Central memory CD4-positive, alpha-beta T cell (primary cell): ENCODE measurements around the gene JMJD1C.

Experiments used
- DNase-seq: peaks from one replicate; pipeline ENCODE4 v3.0.0; 2022

The JMJD1C gene

GRCh38 chr10:63283093-63283492, 182.7 kb downstream of the JMJD1C start:
- no peak for DNase-seq

GRCh38 chr10:63281967-63282366, 183.8 kb downstream of the JMJD1C start:
- no peak for DNase-seq

- DNase-seq, result no peak
Observed at GRCh38 chr10:63280386-63280785, 185.4 kb downstream of the JMJD1C start.

GRCh38 chr10:63275094-63275493, 190.7 kb downstream of the JMJD1C start:
- DNase-seq, result no peak

DNA sequence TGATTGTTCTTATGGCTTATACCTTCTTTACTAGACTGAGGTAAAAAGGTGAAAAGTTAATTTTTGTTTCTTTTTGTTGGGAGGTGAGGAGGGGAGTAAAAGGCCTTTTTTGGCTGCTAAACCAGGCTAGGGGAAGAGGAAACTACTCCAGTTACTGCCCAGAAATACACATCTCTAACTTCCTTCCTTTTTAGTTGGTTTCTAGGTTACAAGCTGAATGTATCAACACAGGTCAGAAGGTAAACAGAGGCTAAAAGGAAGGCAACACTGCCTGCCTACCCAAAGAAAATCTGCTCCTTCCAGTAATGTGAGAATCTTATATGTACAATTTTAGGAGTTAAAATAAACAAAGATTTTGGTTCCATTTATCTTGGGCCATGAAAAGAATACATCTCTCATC, 192.2 kb downstream of the JMJD1C start:
- DNase-seq, result peak; percentile 71

DNA sequence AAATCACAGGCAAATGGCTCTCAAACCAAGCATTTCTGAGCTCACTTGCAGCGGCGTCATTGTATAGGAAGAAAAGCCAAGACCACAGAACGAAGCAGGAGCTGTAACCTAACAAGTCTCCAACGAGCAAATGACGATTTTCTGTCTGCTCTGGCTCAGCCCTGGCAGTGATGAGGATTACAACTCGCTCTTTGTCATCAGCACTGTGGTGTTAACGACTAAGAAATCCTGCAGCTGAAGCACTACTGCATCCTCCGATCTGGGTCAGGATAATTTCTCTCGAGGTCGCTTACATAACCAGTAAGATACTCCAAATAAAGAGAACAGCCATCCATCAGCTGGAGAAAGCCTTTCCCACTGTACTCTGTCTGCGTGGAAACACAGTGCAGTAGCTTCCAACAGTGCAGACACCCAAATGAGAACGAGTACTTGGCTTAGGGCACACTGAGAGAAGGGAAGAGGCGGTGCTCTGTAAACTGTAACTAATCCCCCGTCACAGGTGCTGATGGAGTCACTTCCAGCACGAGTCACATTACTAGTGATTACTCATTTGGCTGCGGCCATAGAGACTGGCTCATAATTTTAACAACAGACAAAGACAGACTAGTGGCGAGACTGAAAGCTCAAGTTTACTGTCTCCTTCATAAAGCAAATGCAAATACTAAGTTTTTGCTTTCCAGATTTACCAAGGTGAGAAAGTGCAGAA, 196.8 kb downstream of the JMJD1C start:
- peak; percentile 92 for DNase-seq

DNA sequence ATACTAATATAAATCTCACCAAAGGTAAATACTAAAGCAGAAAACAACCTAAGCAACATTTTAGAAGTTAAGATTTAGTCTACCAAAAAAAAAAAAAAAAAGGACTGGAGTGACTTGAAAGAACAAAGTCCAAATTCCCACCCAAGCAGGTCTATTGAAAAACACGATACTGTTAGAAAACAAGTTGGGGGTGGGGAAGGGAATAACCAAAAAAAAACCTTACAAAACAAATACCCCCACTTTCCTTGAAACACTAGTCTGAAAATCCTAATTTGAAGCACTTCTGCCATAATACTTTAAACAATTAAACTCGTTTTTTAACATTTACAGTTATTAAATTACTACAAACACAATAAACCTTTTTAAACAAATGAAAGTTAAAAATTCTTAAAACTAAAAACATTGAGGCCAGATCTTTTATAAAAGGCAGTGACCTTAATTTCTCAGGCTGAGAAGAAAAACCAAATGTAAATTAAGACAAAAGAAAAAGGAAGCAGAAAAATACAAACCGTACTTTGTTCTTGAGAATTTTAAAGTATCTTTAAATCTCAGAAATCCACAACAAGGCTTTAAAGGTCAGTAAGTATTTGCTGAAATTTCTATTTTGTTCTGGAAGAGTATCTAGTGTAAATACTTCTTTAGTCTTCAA, 197.5 kb downstream of the JMJD1C start:
- no peak for DNase-seq

DNA sequence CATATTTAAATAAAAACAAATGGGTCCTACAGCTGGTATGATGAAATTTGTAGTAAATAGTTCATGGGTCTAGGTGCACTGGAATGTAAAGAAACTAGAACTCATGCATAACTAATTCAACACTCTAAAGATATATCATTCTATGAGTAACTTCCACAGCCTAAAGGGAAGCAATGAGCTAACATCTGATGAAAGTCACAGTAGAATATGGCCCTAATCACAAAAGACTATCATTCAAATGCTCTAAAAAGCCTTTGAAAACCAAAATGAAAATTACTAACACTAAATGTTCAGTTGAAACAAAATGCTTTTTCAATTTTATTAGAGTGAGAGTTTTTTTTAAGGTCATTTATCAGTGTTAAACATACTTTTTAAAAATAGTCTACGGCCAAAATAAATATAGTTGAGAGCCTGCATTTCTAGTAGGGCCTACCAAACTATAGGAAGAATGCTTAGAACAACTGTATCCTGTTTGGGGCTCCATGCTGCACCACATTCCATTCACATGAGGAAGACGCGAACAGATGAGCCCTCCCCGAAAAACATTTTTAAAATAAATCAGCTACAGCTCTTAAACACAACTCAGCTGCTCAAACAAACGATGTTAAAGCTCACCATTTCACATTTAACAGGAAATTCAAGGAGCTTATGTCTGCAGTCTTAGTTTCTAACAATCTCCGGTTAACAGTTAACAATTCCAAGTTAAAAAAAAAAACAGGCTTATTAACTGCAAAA, 198.2 kb downstream of the JMJD1C start:
- peak; percentile 23 for DNase-seq

GRCh38 chr10:63266391-63267316, 199.1 kb downstream of the JMJD1C start:
- peak; percentile 21 for DNase-seq

DNA sequence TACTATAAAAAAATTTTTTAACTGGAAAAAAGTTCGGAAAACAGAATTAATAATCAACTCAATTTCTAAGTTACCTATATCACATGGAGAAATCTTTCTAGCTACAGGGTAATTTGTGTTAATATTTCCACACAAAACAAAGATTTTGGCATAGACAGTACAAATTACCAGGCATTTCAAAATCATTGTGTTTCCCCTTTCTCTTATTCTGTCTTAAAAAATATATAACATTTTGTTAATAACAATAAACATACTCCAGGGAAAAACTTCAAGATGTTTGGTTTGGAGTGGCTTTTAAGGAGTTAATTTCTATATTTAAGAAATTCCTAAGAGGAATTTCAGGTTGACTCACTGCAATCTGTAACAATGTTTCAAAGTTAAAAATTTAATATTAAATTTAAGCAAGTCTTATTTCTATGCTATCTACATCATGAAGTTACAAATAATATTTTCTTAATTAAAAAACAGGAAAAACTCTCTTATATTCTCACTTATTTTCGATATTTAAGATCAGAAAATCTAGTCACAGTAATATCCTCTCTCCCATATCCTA, 200.0 kb downstream of the JMJD1C start:
- DNase-seq, result no peak

DNA sequence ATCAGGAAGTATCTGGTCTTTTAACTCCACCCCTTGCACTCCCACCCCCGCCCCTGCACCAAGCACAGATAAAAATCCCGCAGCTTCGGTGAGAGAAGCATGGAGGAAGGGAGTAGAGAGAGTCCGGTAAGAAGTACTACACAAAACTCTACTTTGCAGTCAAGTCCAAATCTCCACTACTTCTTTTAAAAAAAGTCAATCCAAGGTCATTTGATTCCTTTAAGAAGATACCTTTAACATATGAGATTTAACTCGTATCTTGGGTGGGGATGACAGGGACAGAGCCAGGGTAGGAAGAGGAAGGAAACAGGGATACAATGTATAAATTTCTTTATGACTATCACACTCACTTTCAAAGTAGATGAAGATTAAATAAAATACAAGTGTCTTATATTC, 200.6 kb downstream of the JMJD1C start:
- peak; percentile 33 for DNase-seq

- no peak for DNase-seq
Observed at GRCh38 chr10:63264617-63265221, 201.1 kb downstream of the JMJD1C start.

GRCh38 chr10:63262430-63263073, 203.2 kb downstream of the JMJD1C start:
- DNase-seq, result no peak

DNA sequence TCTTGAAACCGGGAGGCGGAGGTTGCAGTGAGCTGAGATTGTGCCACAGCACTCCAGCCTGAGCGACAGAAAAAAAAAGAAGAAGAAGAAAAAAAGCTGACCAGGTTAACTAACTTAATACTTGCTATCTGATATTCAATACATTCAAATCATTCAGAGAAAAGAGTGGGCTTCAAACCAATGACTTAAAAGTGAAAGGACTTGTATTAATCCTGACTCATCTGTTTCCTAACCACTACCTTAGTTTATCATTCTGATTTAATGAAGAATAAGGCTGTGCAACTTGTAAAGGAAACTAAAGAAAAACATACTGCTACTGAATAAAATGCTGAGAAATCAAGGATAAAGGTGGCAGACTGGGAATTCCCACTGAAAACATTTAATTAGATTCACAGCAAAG, 204.3 kb downstream of the JMJD1C start:
- DNase-seq, result no peak

DNA sequence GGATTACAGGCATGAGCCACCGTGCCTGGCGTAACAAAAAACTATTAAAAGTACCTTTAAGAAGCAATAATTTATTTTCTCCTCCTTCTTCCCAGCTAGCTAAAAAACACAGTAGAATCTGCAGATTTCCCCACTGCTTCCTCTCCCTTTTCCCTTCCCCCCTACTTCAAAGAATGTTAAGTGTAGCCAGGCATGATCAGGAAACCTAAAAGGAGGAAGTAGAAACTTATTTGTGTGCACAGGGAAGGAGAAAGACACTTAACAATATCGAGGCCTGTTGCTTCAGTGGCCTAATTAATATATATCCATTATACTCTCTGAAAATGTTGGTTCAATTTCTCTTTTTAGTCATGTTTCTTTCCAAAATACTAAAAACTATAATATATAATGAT, 204.9 kb downstream of the JMJD1C start:
- no peak for DNase-seq

- DNase-seq, result no peak
Observed at GRCh38 chr10:63260103-63260859, 205.5 kb downstream of the JMJD1C start.

DNA sequence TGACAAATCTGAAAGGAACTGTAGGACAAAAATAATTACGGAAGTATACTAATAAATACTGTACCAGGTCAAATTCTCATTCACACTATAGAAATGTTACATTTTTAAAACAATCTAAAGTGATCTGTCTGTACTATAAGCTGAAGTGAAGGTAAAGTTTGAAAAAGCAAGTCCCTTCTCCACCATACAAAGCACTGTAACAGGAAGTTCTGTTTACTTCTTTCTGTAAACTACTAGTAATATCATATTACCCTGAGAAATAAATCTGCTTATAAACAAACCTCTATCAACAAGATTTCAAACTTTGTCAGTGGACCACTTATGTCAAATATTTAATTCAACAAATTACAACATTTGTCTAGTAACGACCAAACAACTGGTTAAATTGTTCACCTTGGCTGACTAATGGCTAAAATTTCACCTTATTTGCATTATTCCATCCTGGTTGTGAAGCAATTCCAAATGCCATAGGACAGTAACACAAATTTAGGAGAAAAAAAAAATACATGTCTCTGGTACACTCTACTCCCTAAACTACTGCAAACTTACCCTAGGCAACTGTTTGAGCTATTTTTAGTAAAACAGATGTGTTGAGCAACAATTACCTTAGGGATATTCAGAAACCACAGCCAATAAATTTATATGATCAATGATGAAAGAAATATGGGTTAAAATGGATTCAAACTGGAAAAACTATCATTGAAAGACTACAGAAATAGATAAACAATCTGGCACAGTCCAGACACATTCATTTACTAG, 206.7 kb downstream of the JMJD1C start:
- DNase-seq, result no peak

GRCh38 chr10:63257778-63258177, 208.0 kb downstream of the JMJD1C start:
- DNase-seq, result no peak

GRCh38 chr10:63256009-63256773, 209.6 kb downstream of the JMJD1C start:
- no peak for DNase-seq
